GM19395 (cell line): ENCODE measurements around the gene RTL1.

Experiments used
- ATAC-seq: cut with Tn5 transposase; IDR thresholded peaks from one replicate; pipeline ENCODE4 v1.9.1; 2021; ENCODE audit warnings: mild to moderate bottlenecking, moderate library complexity; ENCODE audit not compliant: unreplicated experiment

Gene RTL1

GRCh38 chr14:100898935-100899883, 4.3 kb downstream of the RTL1 start:
- no peak for ATAC-seq

DNA sequence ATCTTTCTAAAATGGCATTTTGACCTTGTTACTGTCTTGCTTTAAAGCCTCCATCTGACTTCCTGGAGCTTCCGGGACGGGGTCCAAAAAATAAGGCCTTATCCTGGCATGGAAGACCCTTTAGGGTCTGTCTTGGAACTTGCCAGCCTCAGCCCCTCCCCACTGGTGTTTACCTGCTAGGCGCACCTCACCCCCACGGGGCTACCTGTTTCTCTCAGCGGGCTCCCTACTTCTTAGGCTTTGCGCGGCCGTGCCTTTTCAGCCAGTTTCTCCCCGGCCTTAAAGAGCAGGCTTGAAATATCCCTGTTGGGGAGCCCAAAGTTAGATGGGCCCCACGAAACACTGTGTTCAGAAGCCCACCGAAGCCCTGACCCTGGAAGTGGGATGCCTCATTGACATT, 5.1 kb downstream of the RTL1 start:
- no peak for ATAC-seq

DNA sequence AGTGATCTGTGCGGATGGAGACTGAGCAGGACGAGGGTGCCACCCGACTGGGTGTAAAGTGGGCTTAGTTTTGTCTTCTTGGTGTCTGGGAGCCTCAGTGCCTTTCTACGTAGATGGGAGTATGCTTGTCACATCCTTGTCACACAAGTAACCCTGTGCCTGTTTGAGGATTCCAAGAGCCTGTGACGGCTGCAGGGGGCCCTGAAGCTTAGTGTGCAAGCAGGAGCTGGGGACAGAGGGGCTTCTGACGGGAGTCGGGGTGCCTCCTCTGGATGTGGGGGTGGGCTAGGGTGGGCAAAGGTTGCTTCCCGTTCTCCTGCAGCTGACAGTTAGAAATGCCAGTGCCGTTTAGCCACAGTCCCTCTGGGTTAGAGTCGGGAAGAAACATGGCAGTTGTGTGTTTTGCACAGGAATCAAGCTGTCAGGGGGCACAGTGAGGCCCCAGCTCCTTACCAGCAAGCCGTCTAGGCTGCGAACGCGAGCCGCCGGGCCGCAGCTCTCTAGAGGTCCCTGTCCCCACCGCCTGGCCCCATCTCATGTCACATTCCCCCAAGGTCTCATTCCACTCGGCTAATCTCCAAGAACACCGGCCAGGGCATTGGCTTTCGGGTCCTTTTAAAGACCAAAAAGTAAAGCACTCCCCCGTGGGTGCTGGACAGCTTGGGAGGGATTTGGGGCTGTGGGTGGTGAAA, 7.0 kb downstream of the RTL1 start:
- ATAC-seq = no peak

DNA sequence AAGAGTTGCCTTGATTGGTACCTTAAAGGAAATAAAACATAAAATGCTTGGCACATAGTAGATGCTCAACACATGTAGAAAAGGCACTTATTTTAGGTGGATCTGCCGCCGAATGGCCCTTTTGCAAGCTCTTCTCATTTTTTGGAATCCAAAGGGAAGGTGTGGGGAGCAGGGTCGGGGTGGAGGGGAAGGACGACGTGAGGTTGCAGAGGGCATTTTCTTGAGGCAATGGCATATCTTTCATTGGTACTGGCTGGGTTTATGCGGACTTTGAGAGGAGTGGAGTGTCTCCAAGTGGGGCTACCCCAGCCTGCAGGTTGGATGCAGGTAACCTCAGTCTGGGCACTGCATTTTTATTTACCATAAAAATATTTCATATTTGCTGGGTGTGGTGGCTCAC, 8.1 kb downstream of the RTL1 start:
- no peak for ATAC-seq

DNA sequence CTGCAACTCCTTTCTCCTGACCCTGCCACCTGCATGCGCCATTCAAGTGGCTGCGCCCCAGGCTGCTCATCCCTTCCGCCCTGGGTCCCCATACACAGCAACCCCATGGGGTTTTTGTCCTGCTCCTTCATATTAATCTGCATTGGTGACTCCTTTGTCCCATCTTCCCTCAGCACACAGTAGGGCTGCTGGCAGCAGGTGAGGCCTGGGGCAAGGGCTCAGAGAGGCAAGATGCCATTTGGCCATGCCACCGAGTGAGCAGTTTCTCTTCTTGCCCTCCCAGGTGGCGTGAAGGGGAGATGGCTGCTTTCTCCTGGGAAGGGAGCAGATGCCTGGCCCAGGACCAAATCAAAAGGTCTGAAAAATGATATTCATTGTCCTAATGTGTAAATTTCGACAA, 9.1 kb downstream of the RTL1 start:
- ATAC-seq = no peak

GRCh38 chr14:100893760-100894159, 9.8 kb downstream of the RTL1 start:
- ATAC-seq = no peak

DNA sequence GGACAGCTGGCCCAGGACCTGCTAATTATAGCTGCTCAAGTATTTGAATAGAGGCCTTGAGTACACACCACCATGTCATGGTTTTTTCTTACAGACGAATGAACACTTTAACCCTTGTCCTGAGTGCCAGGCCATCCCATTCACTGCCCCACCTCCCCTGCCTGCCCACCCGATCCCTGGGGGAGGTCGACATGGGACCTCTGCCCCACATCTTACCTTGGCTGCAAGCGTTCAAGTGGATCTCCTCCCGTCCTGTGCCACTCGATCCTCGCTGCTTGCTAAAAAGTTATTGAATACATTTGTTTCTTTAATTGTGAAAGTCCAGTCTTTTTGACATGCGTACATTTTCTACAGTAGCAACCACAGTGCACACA, 10.3 kb downstream of the RTL1 start:
- no peak for ATAC-seq

DNA sequence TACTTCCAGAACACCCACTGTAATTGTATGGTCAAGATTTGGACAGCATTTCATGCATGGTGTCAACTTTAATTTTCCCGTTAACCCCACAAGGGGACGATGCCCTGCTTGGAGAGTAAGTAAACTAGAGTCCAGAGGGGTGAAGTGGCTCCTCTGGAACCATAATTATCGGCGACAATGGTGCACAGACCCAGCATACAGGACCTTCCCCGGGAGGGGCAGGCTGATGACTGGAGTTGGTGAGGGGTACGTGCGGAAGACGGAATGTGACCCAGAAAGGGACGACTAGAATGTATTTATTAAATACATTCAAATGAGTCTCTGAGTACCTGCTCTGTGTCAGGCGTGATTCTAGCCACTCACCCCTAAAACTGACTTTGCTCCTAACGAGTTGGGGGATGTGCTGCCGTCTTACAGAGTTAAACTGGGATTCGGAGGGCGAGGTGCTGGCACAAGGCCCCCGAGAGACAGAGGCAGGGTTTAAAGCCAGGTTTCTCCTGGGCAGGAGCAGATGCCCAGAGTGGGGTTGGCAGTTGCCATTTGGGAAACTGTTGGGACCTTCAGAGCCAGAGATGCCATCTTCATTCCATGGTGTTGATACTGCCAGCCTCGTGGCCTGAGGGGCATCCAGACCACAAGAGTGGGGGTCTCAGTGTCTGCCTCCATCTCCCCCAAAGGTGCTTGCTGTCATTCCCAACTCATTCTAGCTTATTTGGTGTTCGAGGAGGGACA, 10.9 kb downstream of the RTL1 start:
- ATAC-seq = no peak

DNA sequence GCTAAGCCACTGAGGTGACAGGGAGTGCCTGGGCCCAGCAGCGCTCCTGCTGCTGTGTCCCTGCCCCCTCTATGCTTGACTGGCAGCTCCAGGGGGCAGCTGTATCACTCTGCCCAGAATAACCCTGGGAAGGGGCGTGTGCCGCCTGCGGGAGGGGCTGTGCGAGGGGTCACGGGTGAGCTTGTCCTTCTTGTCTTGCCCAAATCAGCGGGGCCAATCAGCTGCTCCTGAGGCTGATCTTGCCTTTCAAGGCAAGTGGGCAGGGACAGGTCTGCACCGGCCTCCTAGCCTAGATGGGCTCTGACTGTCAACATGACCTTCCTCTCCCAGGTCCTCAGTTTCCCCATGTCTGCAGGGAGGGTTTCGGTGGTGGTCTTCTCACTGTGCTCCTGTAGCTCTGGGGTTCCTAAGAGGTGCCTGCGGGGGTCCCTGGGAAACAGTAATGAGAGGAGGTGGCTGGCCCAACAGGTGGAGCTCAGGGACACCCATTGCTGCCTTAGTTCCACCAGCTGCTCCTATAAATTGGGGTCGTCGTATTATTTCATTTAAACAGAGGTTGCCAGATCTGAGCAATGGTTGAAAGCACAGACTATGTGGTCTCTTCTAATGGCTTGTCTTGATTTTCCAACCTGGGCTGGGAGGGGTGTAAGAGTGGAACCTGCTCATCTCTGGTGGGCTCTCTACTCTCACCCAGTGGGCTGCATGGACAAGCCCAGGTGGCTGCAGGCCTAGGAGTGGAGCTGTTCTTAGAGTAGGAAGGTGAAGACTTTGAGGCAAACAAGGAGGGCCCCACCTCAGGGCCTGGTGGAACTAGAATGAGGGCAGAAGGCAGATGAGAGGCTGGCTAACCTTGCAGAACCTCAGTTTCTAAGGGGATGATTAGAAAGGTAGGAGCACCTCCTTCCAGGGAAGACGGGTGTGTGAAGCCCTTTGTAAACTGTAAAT, 11.7 kb downstream of the RTL1 start:
- ATAC-seq = no peak

DNA sequence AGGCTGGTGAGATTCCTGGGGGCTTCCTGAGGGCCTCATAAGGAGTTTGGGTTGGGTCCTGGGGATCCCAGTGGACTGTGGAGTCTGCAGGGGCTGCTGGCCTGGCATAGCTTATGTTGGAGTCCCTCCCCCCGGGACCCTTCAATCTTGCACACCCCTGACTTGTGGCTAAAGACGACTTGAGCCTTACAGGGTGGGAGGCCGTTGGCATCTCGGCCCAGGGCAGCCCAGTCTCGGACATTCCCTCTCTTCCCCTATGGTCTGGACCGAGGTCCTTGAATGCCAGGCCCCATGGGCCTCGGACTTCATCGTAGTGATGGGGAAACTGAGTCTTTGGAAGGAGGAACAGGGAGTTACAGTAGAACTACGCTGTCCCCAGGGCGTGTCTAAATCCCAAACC, 12.5 kb downstream of the RTL1 start:
- ATAC-seq = no peak

GRCh38 chr14:100890061-100890850, 13.3 kb downstream of the RTL1 start:
- ATAC-seq = no peak

GRCh38 chr14:100889641-100890040, 13.9 kb downstream of the RTL1 start:
- no peak for ATAC-seq

DNA sequence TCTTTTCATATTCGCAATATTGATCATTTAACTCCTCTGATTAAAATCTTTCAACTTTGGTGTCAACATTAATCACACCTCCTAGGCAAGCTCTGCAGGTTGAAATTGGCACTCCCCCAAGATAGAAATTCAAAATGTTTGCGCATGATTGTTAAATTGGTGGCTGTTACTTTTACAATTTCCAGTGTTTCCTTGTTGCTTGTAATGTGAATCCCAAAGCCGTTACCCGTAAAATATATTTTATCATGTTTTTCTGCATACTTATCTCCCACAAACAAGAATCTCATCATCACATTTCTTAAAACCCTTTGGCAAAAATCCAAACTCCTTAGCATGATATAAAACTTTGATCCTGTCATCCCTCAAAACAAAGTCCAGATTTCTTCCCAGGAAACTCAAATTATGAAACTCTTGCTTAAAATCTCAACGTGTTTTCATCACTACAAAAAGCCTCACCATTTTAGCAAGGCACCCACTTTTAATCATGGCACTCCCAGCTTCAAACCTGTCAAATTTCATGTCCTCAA, 14.7 kb downstream of the RTL1 start:
- no peak for ATAC-seq

DNA sequence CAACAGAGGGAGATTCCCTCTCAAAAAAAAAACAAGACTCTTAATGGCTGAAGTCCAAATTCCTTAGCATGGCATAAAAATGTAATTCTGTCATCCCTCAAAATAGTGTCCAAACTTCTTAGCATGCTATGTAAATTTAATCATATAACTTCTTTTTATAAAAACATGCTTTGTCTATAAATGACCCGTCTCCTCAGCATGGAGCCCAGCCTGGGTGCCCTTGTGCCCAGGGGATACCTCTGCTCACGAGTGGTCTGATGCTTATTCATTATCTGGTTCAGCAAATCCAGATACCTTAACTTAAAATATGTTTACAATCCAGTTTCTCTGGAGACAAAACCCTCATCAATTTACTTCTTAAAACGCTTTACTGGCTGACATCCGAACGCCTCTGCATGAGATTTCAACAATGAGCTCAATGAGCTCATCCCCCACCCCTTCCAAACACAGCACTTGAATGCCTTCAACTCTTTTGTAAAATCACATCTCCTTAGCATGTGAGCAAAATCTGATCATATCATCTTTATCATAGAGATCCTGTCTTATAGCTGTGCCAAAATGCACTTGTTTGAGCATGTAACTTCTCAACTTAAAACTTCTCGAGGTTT, 15.7 kb downstream of the RTL1 start:
- no peak for ATAC-seq

DNA sequence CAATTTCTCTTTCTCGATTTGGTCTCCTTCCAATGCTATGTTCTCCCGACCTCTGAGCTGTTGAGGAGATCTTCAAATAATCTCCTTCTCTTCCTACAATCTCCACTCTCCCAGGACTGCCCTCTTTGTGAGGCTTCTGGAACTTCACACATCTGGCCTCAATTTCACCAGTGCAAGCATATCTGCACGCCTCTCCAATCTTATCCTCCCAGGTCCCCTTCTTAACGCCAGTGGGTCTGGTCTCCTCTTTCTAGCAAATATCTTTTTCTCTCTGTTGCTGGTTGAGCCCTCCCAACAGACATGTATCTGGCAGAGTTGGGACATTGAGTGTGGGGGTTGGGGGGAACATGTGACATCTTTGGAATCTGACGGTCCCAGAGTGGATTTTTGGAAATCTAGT, 17.9 kb downstream of the RTL1 start:
- no peak for ATAC-seq

- no peak for ATAC-seq
Measured at GRCh38 chr14:100885196-100885595, 18.3 kb downstream of the RTL1 start.

GRCh38 chr14:100884456-100884855, 19.1 kb downstream of the RTL1 start:
- ATAC-seq = no peak

DNA sequence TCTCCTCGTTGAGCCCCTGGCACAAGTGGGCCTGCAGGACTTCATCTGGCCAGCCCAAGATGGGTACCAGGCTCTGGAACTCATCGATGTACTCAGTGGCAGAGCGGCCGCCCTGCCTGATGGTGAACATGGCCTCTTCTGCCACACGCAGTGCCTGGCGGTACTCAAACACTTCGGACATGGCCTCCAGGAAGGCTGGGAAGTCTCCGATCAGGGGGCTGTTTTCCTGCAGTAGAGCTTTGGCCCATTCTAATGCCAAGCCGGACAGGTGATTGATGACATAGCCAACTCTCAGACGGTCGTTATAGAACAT, 19.8 kb downstream of the RTL1 start:
- ATAC-seq = no peak
